Measurements from ENCODE around the gene ELP4. TPM values are rescaled to one million over a fixed set of nuclear protein-coding genes. Genes with fewer than 3 reads are reported as not detected.

The ELP4 gene
- total RNA-seq, 1 experiment from 2014 or later: 21.4 TPM

DNA sequence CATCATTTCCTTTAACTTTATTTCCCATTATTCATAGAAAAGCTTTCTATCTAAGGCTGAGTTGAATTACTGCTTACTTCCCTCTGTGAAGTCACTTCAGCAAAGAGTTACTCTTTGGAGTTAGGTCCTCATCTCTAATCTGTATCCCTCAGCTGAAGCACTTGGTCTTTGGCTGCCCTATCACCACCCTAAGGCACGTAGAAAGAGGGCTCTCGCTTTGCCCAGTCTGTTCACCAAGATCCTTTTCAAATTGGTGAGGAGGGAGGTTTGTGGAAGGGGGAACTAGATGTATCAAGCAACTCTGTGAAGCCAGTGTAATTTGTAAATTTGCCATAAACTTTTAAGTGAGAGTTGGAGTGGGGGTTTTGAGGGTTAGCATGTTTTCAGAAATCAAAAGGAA is 258.1 kb downstream of the ELP4 start:
- no peak overlapping the region for H3K27ac ChIP-seq (ENCODE audit: low read depth, low read length)
- H3K9me2 ChIP-seq (ENCODE audit: insufficient read depth): no peaks in the 10 kb centered on the region
- no peaks in the 10 kb centered on the region for H3K79me2 ChIP-seq (ENCODE audit: insufficient read depth, low read length)
- ATAC-seq: no peak
- no TSS peak for BruUV-seq (replicated peaks)
- no peak overlapping the region for H3K4me2 ChIP-seq (ENCODE audit: low read length)
- H3K36me3 ChIP-seq (ENCODE audit: control insufficient read depth in 1 of 2, insufficient read depth in 2 of 2, low read length in 2 of 2): no peaks in the 10 kb centered on the region
- intact Hi-C loops (cut with micrococcal nuclease): no loop called here
- no peaks in the 10 kb centered on the region for H4K20me1 ChIP-seq (ENCODE audit: insufficient read depth)
- no peak for DNase-seq (ENCODE audit: low read depth, low spot score)
- POLR2A ChIA-PET: no interaction called here
- no peak overlapping the region for H3K9ac ChIP-seq (ENCODE audit: low read length)
- no peak for TF ChIP-seq FOSL1 (IDR thresholded peaks at IDR 0.05; ENCODE audit: low read depth)
- TF ChIP-seq, protein P1, sequence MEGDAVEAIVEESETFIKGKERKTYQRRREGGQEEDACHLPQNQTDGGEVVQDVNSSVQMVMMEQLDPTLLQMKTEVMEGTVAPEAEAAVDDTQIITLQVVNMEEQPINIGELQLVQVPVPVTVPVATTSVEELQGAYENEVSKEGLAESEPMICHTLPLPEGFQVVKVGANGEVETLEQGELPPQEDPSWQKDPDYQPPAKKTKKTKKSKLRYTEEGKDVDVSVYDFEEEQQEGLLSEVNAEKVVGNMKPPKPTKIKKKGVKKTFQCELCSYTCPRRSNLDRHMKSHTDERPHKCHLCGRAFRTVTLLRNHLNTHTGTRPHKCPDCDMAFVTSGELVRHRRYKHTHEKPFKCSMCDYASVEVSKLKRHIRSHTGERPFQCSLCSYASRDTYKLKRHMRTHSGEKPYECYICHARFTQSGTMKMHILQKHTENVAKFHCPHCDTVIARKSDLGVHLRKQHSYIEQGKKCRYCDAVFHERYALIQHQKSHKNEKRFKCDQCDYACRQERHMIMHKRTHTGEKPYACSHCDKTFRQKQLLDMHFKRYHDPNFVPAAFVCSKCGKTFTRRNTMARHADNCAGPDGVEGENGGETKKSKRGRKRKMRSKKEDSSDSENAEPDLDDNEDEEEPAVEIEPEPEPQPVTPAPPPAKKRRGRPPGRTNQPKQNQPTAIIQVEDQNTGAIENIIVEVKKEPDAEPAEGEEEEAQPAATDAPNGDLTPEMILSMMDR (IDR thresholded peaks at IDR 0.05 in 2 of 3, conservative IDR thresholded peaks at IDR 0.05 in 1 of 3; ENCODE audit: borderline replicate concordance in 1 of 3, insufficient read depth in 1 of 3, low read depth in 2 of 3, low read length in 2 of 3): no peak
- TF ChIP-seq MAX (IDR thresholded peaks at IDR 0.05): no peak
- TF ChIP-seq ZBTB33 (IDR thresholded peaks at IDR 0.05; ENCODE audit: extremely low read depth, insufficient replicate concordance, low read length): no peak
- TF ChIP-seq ZFX (IDR thresholded peaks at IDR 0.05): no peak
- TF ChIP-seq ATF3 (IDR thresholded peaks at IDR 0.05): no peak
- no peak for TF ChIP-seq POLR2AphosphoS5 (IDR thresholded peaks at IDR 0.05; ENCODE audit: low read depth, low read length)
- TF ChIP-seq, protein P2, sequence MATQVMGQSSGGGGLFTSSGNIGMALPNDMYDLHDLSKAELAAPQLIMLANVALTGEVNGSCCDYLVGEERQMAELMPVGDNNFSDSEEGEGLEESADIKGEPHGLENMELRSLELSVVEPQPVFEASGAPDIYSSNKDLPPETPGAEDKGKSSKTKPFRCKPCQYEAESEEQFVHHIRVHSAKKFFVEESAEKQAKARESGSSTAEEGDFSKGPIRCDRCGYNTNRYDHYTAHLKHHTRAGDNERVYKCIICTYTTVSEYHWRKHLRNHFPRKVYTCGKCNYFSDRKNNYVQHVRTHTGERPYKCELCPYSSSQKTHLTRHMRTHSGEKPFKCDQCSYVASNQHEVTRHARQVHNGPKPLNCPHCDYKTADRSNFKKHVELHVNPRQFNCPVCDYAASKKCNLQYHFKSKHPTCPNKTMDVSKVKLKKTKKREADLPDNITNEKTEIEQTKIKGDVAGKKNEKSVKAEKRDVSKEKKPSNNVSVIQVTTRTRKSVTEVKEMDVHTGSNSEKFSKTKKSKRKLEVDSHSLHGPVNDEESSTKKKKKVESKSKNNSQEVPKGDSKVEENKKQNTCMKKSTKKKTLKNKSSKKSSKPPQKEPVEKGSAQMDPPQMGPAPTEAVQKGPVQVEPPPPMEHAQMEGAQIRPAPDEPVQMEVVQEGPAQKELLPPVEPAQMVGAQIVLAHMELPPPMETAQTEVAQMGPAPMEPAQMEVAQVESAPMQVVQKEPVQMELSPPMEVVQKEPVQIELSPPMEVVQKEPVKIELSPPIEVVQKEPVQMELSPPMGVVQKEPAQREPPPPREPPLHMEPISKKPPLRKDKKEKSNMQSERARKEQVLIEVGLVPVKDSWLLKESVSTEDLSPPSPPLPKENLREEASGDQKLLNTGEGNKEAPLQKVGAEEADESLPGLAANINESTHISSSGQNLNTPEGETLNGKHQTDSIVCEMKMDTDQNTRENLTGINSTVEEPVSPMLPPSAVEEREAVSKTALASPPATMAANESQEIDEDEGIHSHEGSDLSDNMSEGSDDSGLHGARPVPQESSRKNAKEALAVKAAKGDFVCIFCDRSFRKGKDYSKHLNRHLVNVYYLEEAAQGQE (IDR thresholded peaks at IDR 0.05; ENCODE audit: low read depth): no peak
- no peak for TF ChIP-seq YY1 (IDR thresholded peaks at IDR 0.05; ENCODE audit: extremely low read depth, insufficient replicate concordance, low read depth, low read length)
- TF ChIP-seq ZNF274 (IDR thresholded peaks at IDR 0.05; ENCODE audit: low read depth, low read length): no peak
- TF ChIP-seq CEBPB (IDR thresholded peaks at IDR 0.05; ENCODE audit: low read depth): no peak
- no peak for TF ChIP-seq SP1 (IDR thresholded peaks at IDR 0.05; ENCODE audit: low read depth)
- TF ChIP-seq EGR1 (IDR thresholded peaks at IDR 0.05; ENCODE audit: low read depth): no peak
- TF ChIP-seq POLR2A (IDR thresholded peaks at IDR 0.05; ENCODE audit: borderline replicate concordance, extremely low read depth, insufficient read depth, insufficient read length): no peak
- no peak for TF ChIP-seq CBX3 (IDR thresholded peaks at IDR 0.05; ENCODE audit: low read depth)
- TF ChIP-seq JUND (IDR thresholded peaks at IDR 0.05): no peak
- TF ChIP-seq SIN3A (IDR thresholded peaks at IDR 0.05; ENCODE audit: low read depth): no peak
- RAD21 ChIA-PET (ENCODE audit: low non-redundant PET in 1 of 2, low total read pairs in 2 of 2, uncharacterized antibody in 2 of 2, unreplicated experiment in 2 of 2): no interaction called here
- no peaks in the 10 kb centered on the region for H3K27me3 ChIP-seq (ENCODE audit: insufficient read depth, low read length)
- no peak overlapping the region for H2AFZ ChIP-seq (ENCODE audit: low read depth, low read length, poor library complexity, severe bottlenecking)
- CTCF ChIA-PET: no interaction called here
- H3K4me3 ChIP-seq (replicated peaks in 1 of 2; ENCODE audit: low read depth in 1 of 2, low read length in 2 of 2): no peak overlapping the region
- H3K4me1 ChIP-seq (ENCODE audit: control insufficient read depth in 1 of 2, insufficient read depth in 2 of 2, low read length in 2 of 2): no peaks in the 10 kb centered on the region
- H3K9me3 ChIP-seq (ENCODE audit: control insufficient read depth in 1 of 2, insufficient read depth in 1 of 2, low read depth in 1 of 2, low read length in 2 of 2): no peaks in the 10 kb centered on the region

Data from HCT116 (cell line).